Esophagus squamous epithelium (tissue), 5 donors: Measurements from ENCODE around the gene S100A16. TPM values are rescaled to one million over a fixed set of nuclear protein-coding genes. Genes with fewer than 3 reads are reported as not detected.

ENCODE experiments used
- DNase-seq: peaks from one replicate; lab custom pipeline; 2025; lab: John Stamatoyannopoulos, UW
- H3K27ac ChIP-seq, 4 donors: fragments of 200-600 bp; sonication (generic); one replicate each; pipeline ENCODE4 v1.5.1; 2016 to 2019; ENCODE audit warnings: mild to moderate bottlenecking in 1 of 4
- H3K27me3 ChIP-seq, 4 donors: fragments of 200-600 bp; sonication (generic); 1 replicate in 3 of 4; 2 replicates in 1 of 4; pipeline versions ENCODE4 v1.5.1 to v1.6.0; 2017 to 2021; ENCODE audit warnings: antibody characterized with exemption in 1 of 4
- H3K36me3 ChIP-seq, 3 donors: fragments of 200-600 bp; sonication (generic); one replicate each; pipeline ENCODE4 v1.5.1; 2016 to 2019
- H3K4me1 ChIP-seq, 3 donors: fragments of 200-600 bp; sonication (generic); one replicate each; pipeline ENCODE4 v1.5.1; 2017 to 2019
- H3K4me3 ChIP-seq, 4 donors: fragments of 200-600 bp; sonication (generic); 1 replicate in 3 of 4; 2 replicates in 1 of 4; pipeline ENCODE4 v1.5.1; 2016 to 2019; ENCODE audit warnings: mild to moderate bottlenecking in 2 of 4, moderate library complexity in 1 of 4
- H3K9me3 ChIP-seq, 3 donors: fragments of 200-600 bp; sonication (generic); one replicate each; pipeline ENCODE4 v1.5.1; 2016 to 2019
- POLR2A ChIP-seq, 4 donors: fragments of 450-650 bp; IDR thresholded peaks; one replicate each; pipeline ENCODE4 v1.6.1; 2017; ENCODE audit warnings: antibody characterized with exemption in 4 of 4, mild to moderate bottlenecking in 4 of 4, moderate library complexity in 3 of 4
- WGBS, 2 donors: methylation state at CpG; one replicate each; pipeline ENCODE4 v1.1.5; 2018; 5-methylcytosine and 5-hydroxymethylcytosine counted together
- intact Hi-C: fragments of 100-400 bp; cut with DNase I; formaldehyde crosslinking; loops from one replicate; pipeline ENCODE4 v1.15.0; 2022
- total RNA-seq, 4 donors: library from RNA; depleted of rRNA; stranded (reverse); fragments of >200 nt; gene quantifications; one replicate each; pipeline ENCODE4 v1.1.0, GENCODE V29; 2016
- TF ChIP-seq, protein P1 (sequence below), 6 experiments: fragments of 450-650 bp in 4 of 6; fragments of 200-600 bp in 2 of 6; sonication (generic) in 2 of 6; IDR thresholded peaks; one replicate each; pipeline ENCODE4 v1.5.1; 2016 to 2019; ENCODE audit warnings: antibody characterized with exemption in 6 of 6, mild to moderate bottlenecking in 4 of 6, moderate library complexity in 4 of 6
- donor health status: DM: yes; HTN: yes; CAD: no.

S100A16 gene
- total RNA-seq, 4 donors from 2014 or later = 1,372 to 2,409 (median 2,158) TPM

DNA sequence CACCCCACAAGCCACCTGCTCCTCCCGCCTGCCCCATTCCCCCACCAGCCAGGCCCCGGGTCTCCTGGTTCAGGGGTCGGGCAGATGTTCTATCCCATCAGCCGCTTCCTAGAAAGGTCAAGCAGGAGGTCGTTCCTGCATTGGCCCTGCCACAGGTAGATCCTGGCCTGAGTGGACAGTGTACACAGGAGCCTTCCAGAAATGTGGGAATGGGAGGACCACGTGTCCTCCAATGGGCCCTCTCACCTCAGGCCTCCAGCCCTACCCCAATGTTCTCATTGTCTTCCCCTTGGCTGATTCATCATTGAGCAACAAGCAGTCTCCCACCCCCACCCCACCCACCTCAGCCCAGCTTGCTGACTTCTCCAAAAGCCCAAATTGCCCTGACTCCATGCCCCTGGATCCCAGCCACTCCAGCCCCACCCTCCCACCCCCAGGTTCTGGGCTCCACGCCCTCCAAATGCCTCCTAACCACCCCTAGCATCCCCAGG lies 2.1 kb downstream of the S100A16 start:
- intact Hi-C loops = loop anchor here (5.0 kb wide), 1 partner anchor 34 kb away; no protein-coding TSS in a partner anchor
- Histone ChIP-seq H3K36me3 (peaks cover 14 to 24% (median 20%) of the 10 kb centered on the region in 3 donors), H3K4me1 (peaks cover 30 to 86% (median 46%) of the 10 kb centered on the region in 3 donors), H3K9me3 (no peaks in the 10 kb centered on the region), H3K27ac (peak overlapping the region; percentile 92 to 96 (median 94)), H3K27me3 (no peaks in the 10 kb centered on the region), H3K4me3 (peak overlapping the region; percentile 54 to 76 (median 66))
- no peak for DNase-seq
- no peak for TF ChIP-seq POLR2A (IDR thresholded peaks at IDR 0.05)
- TF ChIP-seq, protein P1, sequence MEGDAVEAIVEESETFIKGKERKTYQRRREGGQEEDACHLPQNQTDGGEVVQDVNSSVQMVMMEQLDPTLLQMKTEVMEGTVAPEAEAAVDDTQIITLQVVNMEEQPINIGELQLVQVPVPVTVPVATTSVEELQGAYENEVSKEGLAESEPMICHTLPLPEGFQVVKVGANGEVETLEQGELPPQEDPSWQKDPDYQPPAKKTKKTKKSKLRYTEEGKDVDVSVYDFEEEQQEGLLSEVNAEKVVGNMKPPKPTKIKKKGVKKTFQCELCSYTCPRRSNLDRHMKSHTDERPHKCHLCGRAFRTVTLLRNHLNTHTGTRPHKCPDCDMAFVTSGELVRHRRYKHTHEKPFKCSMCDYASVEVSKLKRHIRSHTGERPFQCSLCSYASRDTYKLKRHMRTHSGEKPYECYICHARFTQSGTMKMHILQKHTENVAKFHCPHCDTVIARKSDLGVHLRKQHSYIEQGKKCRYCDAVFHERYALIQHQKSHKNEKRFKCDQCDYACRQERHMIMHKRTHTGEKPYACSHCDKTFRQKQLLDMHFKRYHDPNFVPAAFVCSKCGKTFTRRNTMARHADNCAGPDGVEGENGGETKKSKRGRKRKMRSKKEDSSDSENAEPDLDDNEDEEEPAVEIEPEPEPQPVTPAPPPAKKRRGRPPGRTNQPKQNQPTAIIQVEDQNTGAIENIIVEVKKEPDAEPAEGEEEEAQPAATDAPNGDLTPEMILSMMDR (IDR thresholded peaks at IDR 0.05) = no peak
- 0 to 33% methylated on average over 1 to 5 of the region's 7 CpGs for WGBS, 2 donors

DNA sequence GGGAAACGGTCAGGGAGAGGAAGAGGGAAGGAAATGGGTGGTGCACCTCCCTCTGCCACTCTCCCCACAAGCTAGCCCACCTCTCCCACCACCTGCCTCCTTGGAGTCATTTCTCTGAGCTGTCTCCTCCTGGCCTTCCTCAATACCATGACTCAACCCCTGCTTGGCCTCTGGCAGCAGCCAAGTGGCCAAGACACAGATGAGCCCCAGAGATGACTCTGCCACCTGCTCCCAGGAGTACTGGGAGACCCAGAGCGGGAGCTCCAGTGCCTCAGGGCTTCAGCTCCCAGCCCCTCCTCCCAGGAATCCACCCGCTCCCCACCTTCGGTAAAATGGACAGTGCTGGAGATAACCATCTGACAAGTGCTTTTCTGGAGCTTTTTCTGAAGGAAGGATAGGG lies 2.6 kb downstream of the S100A16 start:
- Histone ChIP-seq H3K4me1 (peaks cover 30 to 84% (median 46%) of the 10 kb centered on the region in 3 donors), H3K36me3 (peaks cover 14 to 30% (median 20%) of the 10 kb centered on the region in 3 donors), H3K27me3 (no peaks in the 10 kb centered on the region), H3K27ac (peak overlapping the region; percentile 92 to 96 (median 94)), H3K4me3 (peak overlapping the region; percentile 54 to 76 (median 66)), H3K9me3 (no peaks in the 10 kb centered on the region)
- intact Hi-C loops = loop anchor here (5.0 kb wide), 1 partner anchor 33 kb away; no protein-coding TSS in a partner anchor
- WGBS, 2 donors = 0 to 38% methylated on average over 1 of the region's 4 CpGs
- DNase-seq = no peak
- TF ChIP-seq, protein P1 (IDR thresholded peaks at IDR 0.05) = no peak
- TF ChIP-seq POLR2A (IDR thresholded peaks at IDR 0.05) = no peak

DNA sequence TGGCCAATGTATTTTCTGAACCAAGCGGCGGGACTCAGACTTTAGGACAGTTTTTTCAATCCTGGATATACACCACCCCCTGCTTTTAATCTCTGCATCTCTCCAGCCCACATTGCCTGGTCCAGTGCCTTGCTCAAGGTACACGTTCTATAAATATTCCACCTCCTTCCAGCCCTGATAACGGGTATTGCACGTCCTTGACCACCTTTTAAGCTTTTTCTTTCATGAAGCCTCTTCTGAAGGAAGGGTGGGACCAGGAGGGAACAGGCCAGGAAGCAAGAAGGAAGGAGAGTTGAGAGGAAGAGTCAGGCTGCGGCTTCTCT lies 3.4 kb downstream of the S100A16 start:
- DNase-seq = no peak
- Histone ChIP-seq H3K27me3 (no peaks in the 10 kb centered on the region), H3K4me3 (peak overlapping the region; percentile 54 to 76 (median 66)), H3K36me3 (peaks cover 14 to 37% (median 20%) of the 10 kb centered on the region in 3 donors), H3K9me3 (no peaks in the 10 kb centered on the region), H3K27ac (peak overlapping the region; percentile 92 to 96 (median 94)), H3K4me1 (peaks cover 30 to 76% (median 46%) of the 10 kb centered on the region in 3 donors)
- 23 to 43% methylated on average over 6 of the region's 6 CpGs for WGBS, 2 donors
- intact Hi-C loops = no loop called here
- no peak for TF ChIP-seq POLR2A (IDR thresholded peaks at IDR 0.05)
- TF ChIP-seq, protein P1 (IDR thresholded peaks at IDR 0.05) = no peak

DNA sequence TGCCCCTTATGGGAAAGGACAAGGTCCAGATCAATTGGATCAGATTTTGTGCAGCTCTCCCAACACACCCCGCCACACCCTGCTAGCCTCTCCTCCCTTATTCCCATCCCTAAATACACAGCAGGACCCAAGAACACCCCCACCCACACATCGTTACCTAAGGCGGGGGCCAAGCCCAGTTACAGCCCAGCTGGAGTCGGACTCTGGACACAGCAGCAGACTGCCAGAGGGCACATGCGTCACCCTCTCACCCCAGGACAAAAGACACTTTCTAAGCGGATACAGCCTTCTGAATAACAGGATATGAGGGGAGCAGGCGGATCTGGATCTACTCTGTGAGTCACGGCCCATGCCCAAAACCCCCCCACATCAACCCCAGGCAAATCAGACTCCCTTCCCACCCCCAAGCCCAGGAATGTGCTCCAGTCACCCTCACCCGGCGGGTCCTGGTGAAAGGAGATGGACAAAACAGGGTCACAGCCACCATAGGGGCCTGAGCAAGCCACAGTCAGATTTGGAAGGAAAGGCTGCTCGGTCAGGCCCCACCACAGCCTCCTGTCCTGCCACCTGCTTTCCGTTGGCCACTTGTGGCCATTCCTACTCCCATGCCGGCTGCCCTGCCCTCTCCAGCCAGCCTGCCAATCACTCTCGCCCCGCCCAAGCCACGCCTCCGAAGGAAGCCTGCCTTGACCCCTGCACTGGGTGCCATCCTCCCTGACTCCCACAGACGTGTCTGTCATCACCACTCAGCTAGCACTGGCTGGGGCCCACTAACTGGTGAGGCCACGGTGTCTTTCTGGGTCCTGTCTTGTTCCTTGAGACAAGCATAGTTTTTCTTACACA lies 4.0 kb downstream of the S100A16 start:
- peaks cover 14 to 42% (median 20%) of the 10 kb centered on the region in 3 donors for H3K36me3 ChIP-seq
- TF ChIP-seq POLR2A (IDR thresholded peaks at IDR 0.05) = peak in 2 of 4 donors; percentile 48 to 55
- TF ChIP-seq, protein P1 (IDR thresholded peaks at IDR 0.05) = no peak
- peak overlapping the region; percentile 92 to 96 (median 94) for H3K27ac ChIP-seq
- WGBS, 2 donors = 24 to 45% methylated on average over 11 of the region's 19 CpGs
- no peak for DNase-seq
- peaks cover 30 to 70% (median 41%) of the 10 kb centered on the region in 3 donors for H3K4me1 ChIP-seq
- peak overlapping the region; percentile 54 to 76 (median 66) for H3K4me3 ChIP-seq
- no peaks in the 10 kb centered on the region for H3K27me3 ChIP-seq
- intact Hi-C loops = no loop called here
- H3K9me3 ChIP-seq = no peaks in the 10 kb centered on the region
